K562 (cell line): ENCODE results near the gene PDE3A. TPM values are rescaled to one million over a fixed set of nuclear protein-coding genes. Genes with fewer than 3 reads are reported as not detected.

Experiments used
- ATAC-seq: fragments of 200-7000 bp; cut with Tn5 transposase; 3 replicates; pipeline ENCODE4 v1.9.1; 2020; ENCODE audit warnings: moderate library complexity
- BruUV-seq: library from RNA; stranded (reverse); fragments of 400-500 nt; replicated peaks from 2 replicates; lab custom pipeline; 2021; lab: Mats Ljungman, UMichigan
- CTCF ChIA-PET: fragments of 300-600 bp; formaldehyde crosslinking; extraction: SDS; loops from one replicate; lab custom pipeline; 2021; ENCODE audit warnings: low intra/inter-chr PET ratio; lab: Yijun Ruan, JAX
- POLR2A ChIA-PET: fragments of 300-600, 350-650 bp; sonication (Branson Sonifier 250); formaldehyde crosslinking; extraction: SDS; loops from one replicate; lab custom pipeline; 2021; ENCODE audit warnings: antibody characterized with exemption, inconsistent platforms; lab: Yijun Ruan, JAX
- DNase-seq, 4 experiments: peaks; one replicate each; pipeline versions ENCODE4 v3.0.0 to v3.0.0-alpha.2; 2011 to 2018; ENCODE audit warnings: low spot score in 3 of 4, mixed read lengths in 3 of 4; ENCODE audit errors: extremely low read depth in 1 of 4
- FAIRE-seq: peaks from 2 replicates; lab custom pipeline; 2011; peaks lifted over from hg19 to GRCh38; lab: Jason Lieb, UNC
- H2AFZ ChIP-seq: 2 replicates; pipeline ENCODE4 v1.6.0; 2011; ENCODE audit warnings: low read depth, low read length, control low read depth, inconsistent platforms
- H3K27ac ChIP-seq: fragments of 200-600 bp; 3 replicates; pipeline ENCODE4 v1.8.0; 2011; ENCODE audit warnings: low read depth, mild to moderate bottlenecking, control low read depth, inconsistent platforms, low read length, moderate library complexity, mixed read lengths; ENCODE audit errors: extremely low read depth
- H3K27me3 ChIP-seq, 2 experiments: fragments of 300-600 bp in 1 of 2; 2 replicates in 1 of 2; 3 replicates in 1 of 2; pipeline versions ENCODE4 v1.6.0 to v1.8.0; 2011; ENCODE audit warnings: inconsistent platforms in 2 of 2, low read length in 2 of 2, mild to moderate bottlenecking in 1 of 2, mixed read lengths in 1 of 2, moderate library complexity in 1 of 2; ENCODE audit not compliant: control insufficient read depth in 2 of 2, insufficient read depth in 2 of 2
- H3K36me3 ChIP-seq: fragments of 300-600 bp; 3 replicates; pipeline ENCODE4 v1.8.0; 2011; ENCODE audit warnings: mild to moderate bottlenecking, low read length, inconsistent platforms; ENCODE audit not compliant: control insufficient read depth, insufficient read depth
- H3K4me1 ChIP-seq, 2 experiments: fragments of 200-600 bp in 1 of 2; replicated peaks in 1 of 2; 2 replicates in 1 of 2; 3 replicates in 1 of 2; pipeline versions ENCODE4 v1.5.1 to v1.8.0; 2011; ENCODE audit warnings: inconsistent platforms in 2 of 2, low read length in 2 of 2, mild to moderate bottlenecking in 1 of 2, mixed read lengths in 1 of 2, moderate library complexity in 1 of 2; ENCODE audit not compliant: control insufficient read depth in 2 of 2, insufficient read depth in 2 of 2
- H3K4me2 ChIP-seq: 2 replicates; pipeline ENCODE4 v1.6.1; 2011; ENCODE audit warnings: low read length, control low read depth, inconsistent platforms, mixed read lengths; ENCODE audit not compliant: insufficient read depth
- H3K4me3 ChIP-seq: fragments of 200-600 bp; sonication (generic), shearing (Covaris generic); 2 replicates; pipeline ENCODE4 v1.5.1; 2016; ENCODE audit warnings: control low read depth, inconsistent platforms
- H3K79me2 ChIP-seq: fragments of 200-600 bp; 3 replicates; pipeline ENCODE4 v1.8.0; 2011; ENCODE audit warnings: low read length, inconsistent platforms; ENCODE audit not compliant: control insufficient read depth, insufficient read depth
- H3K9ac ChIP-seq, 2 experiments: 2 replicates each; pipeline versions ENCODE4 v1.6.0 to v1.6.1; 2011; ENCODE audit warnings: low read depth in 2 of 2, low read length in 2 of 2, control low read depth in 1 of 2, inconsistent platforms in 1 of 2, mild to moderate bottlenecking in 1 of 2, mixed read lengths in 1 of 2; ENCODE audit not compliant: insufficient read depth in 1 of 2
- H3K9me1 ChIP-seq: one replicate; pipeline ENCODE4 v1.6.0; 2011; ENCODE audit warnings: inconsistent platforms, mild to moderate bottlenecking, low read length, moderate library complexity; ENCODE audit not compliant: control insufficient read depth, insufficient read depth
- H3K9me3 ChIP-seq: replicated peaks from 2 replicates; pipeline ENCODE4 v1.5.1; 2011; ENCODE audit warnings: low read depth, low read length, inconsistent platforms; ENCODE audit not compliant: control insufficient read depth, insufficient read depth
- H4K20me1 ChIP-seq: replicated peaks from 2 replicates; pipeline ENCODE4 v1.6.1; 2011; ENCODE audit warnings: low read length, inconsistent platforms, mixed read lengths; ENCODE audit not compliant: control insufficient read depth, insufficient read depth
- ARID2 ChIP-seq: fragments of 450-650 bp; IDR thresholded peaks from 2 replicates; pipeline ENCODE4 v1.6.1; 2017; ENCODE audit warnings: antibody characterized with exemption, mild to moderate bottlenecking
- ARID3A ChIP-seq: IDR thresholded peaks from 2 replicates; pipeline ENCODE4 v1.6.1; 2012; ENCODE audit warnings: low read depth, low read length, improper control_type of control experiment, borderline replicate concordance
- CSDE1 ChIP-seq, 2 experiments: fragments of 450-650 bp; IDR thresholded peaks; 2 replicates each; pipeline ENCODE4 v1.6.1; 2016; ENCODE audit warnings: mild to moderate bottlenecking in 1 of 2
- CUX1 ChIP-seq: fragments of 200-800 bp; sonication (Bioruptor generic); IDR thresholded peaks from 2 replicates; pipeline ENCODE4 v1.6.1; 2016; ENCODE audit warnings: missing genetic modification characterization, missing compliant biosample characterization
- MEF2D ChIP-seq: conservative IDR thresholded peaks from 2 replicates; pipeline ENCODE4 v1.6.1; 2016; ENCODE audit warnings: low read depth, missing genetic modification characterization, missing compliant biosample characterization
- PCBP2 ChIP-seq: fragments of 200-400 bp; formaldehyde crosslinking; IDR thresholded peaks from 2 replicates; pipeline ENCODE4 v1.6.1; 2018; ENCODE audit warnings: low read length, low read depth, mild to moderate bottlenecking, moderate library complexity; ENCODE audit not compliant: poor library complexity, severe bottlenecking
- PTTG1 ChIP-seq: fragments of 450-650 bp; IDR thresholded peaks from 2 replicates; pipeline ENCODE4 v1.6.1; 2016; ENCODE audit warnings: low read depth, mild to moderate bottlenecking, missing genetic modification characterization, missing compliant biosample characterization
- RBM15 ChIP-seq: fragments of 200-400 bp; formaldehyde crosslinking; IDR thresholded peaks from 2 replicates; pipeline ENCODE4 v1.6.1; 2018; ENCODE audit warnings: mild to moderate bottlenecking, low read length, moderate library complexity; ENCODE audit not compliant: insufficient read depth
- SIN3A ChIP-seq, 2 experiments: fragments of 150-350 bp in 1 of 2; IDR thresholded peaks; 2 replicates each; pipeline ENCODE4 v1.6.1; 2011 to 2016; ENCODE audit warnings: borderline replicate concordance in 2 of 2, low read depth in 2 of 2, low read length in 2 of 2, mild to moderate bottlenecking in 2 of 2, moderate library complexity in 2 of 2; ENCODE audit not compliant: control insufficient read depth in 1 of 2
- ZNF511 ChIP-seq: sonication (generic); formaldehyde crosslinking; IDR thresholded peaks from 2 replicates; pipeline ENCODE4 v1.8.0; 2022; ENCODE audit warnings: mild to moderate bottlenecking, missing genetic modification reagents
- WGBS: fragments of 100-300 bp; shearing (Covaris generic); methylation state at CpG from one replicate; pipeline ENCODE4 v1.1.6; 2016; ENCODE audit warnings: low coverage, mixed read lengths; ENCODE audit not compliant: insufficient coverage; ENCODE audit errors: missing lambda C conversion rate; 5-methylcytosine and 5-hydroxymethylcytosine counted together
- in situ Hi-C: fragments of 300-500 bp; cut with MboI; formaldehyde crosslinking; loops from 4 replicates; pipeline ENCODE4 v1.15.0; 2018; ENCODE audit warnings: inconsistent platforms, mixed read lengths
- intact Hi-C: fragments of 100-400 bp; cut with micrococcal nuclease; formaldehyde crosslinking; loops from 2 replicates; pipeline ENCODE4 v1.14.2; 2022
- polyA plus RNA-seq, 8 experiments: library from polyadenylated mRNA; depleted of rRNA in 4 of 8; stranded (reverse) in 5 of 8; unstranded in 3 of 8; fragments of >200 nt; fragmentation: Nextera tagmentation in 2 of 8; fragmentation: Illumina TruSeq in 1 of 8; extraction: Ambion mirVana in 2 of 8; extraction: Trizol in 1 of 8; gene quantifications; 2 replicates each; pipeline versions ENCODE4 v1.2.1 to v1.2.3, GENCODE V29; 2011 to 2014; ENCODE audit warnings: inconsistent platforms in 1 of 8, missing spikeins in 1 of 8
- total RNA-seq, 7 experiments: library from RNA; depleted of rRNA in 6 of 7; stranded (reverse); fragments of >200 nt in 6 of 7; fragmentation: Illumina TruSeq in 2 of 7; extraction: Trizol in 2 of 7; gene quantifications; 2 replicates each; pipeline versions ENCODE4 v1.2.1 to v1.2.3, GENCODE V29; 2011 to 2021; ENCODE audit warnings: low replicate concordance in 1 of 7

The PDE3A gene
- total and polyA plus RNA-seq, 9 of the 15 experiments (the other 6 are each of a cell fraction or from before 2014, with no cell fraction given) = 0.02 TPM; not detected in 8

- no peak for TF ChIP-seq CUX1
- TF ChIP-seq SIN3A (IDR thresholded peaks at IDR 0.05; ENCODE audit: borderline replicate concordance in 2 of 2, control insufficient read depth in 1 of 2, low read depth in 2 of 2, low read length in 2 of 2) = no peak
- no peak for TF ChIP-seq RBM15
These were observed 30.3 kb downstream of the PDE3A start (continued) for GRCh38 chr12:20398686-20399085.

GRCh38 chr12:20400003-20400402 is 31.7 kb downstream of the PDE3A start:
- CTCF ChIA-PET = no interaction called here
- no peak for DNase-seq

More at GRCh38 chr12:20400003-20400402, 31.7 kb downstream of the PDE3A start:
- no peak overlapping the region for H3K9ac ChIP-seq
- H3K36me3 ChIP-seq = no peaks in the 10 kb centered on the region
- H3K79me2 ChIP-seq = no peaks in the 10 kb centered on the region
- no peaks in the 10 kb centered on the region for H3K9me3 ChIP-seq
- TF ChIP-seq PCBP2 (no peak), MEF2D (tag) (no peak), PTTG1 (tag) (no peak), ARID3A (no peak), ZNF511 (CRISPR knock-in tag) (no peak), ARID2 (no peak), CSDE1 (IDR thresholded peaks at IDR 0.05) (no peak)
- no peak overlapping the region for H3K4me2 ChIP-seq
- BruUV-seq = no TSS peak
- ATAC-seq = no peak
- no peaks in the 10 kb centered on the region for H3K4me1 ChIP-seq
- no peaks in the 10 kb centered on the region for H3K27me3 ChIP-seq
- H4K20me1 ChIP-seq = no peaks in the 10 kb centered on the region
- H3K27ac ChIP-seq = no peak overlapping the region
- POLR2A ChIA-PET = no interaction called here
- no peak overlapping the region for H3K4me3 ChIP-seq
- no peak overlapping the region for H2AFZ ChIP-seq
- intact Hi-C loops (no loop called here), in situ Hi-C loops (no loop called here)
- FAIRE-seq = no peak
- no peaks in the 10 kb centered on the region for H3K9me1 ChIP-seq
- WGBS = 4% methylated on average over 6 of the region's 6 CpGs
